ENCODE data around the gene TRUB1.
A peak's percentile ranks its signal among the peaks of the same experiment; 100 is the strongest.
"Not testable (repeated sequence)": the region's sequence is repeated elsewhere in the genome, so short reads cannot be mapped to it uniquely, and the experiment has no call there.

TRUB1 gene

DNA sequence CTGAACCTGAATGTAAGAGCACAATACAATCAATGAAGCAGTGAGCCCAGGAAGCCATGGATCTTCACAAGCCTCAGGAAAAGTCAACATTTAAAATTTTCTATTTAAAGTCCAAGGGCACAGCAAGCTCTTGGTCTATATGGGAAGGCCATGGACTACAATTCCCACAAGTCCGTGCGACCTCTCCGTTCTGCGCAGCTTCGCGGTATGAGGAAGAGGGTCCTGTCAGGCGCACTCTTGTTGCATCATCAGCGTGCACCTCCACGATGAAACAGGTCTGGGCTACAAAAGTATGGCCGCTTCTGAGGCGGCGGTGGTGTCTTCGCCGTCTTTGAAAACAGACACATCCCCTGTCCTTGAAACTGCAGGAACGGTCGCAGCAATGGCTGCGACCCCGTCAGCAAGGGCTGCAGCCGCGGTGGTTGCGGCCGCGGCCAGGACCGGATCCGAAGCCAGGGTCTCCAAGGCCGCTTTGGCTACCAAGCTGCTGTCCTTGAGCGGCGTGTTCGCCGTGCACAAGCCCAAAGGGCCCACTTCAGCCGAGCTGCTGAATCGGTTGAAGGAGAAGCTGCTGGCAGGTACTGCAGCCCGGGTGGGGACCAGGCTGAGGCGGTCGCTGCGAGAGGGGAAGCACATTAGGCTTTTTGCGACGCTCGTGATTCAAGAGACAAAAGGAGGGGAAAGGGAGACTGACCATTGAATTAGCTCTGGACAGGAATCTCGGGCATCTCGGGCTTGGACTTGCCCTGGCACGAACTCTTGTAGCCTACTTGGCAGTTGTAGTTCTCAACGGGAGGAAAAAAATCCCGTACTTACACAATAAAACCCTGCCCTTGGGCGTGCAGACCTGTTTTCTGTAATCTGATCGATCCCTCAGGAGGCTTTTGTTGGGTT lies at the start of gene TRUB1:
TRUB1 (plus strand) TSS at position 234 of the 894 bp plus-strand sequence; CDS start at position 293, 59 bp downstream.
- peak; percentile 94 for DNase-seq

DNA sequence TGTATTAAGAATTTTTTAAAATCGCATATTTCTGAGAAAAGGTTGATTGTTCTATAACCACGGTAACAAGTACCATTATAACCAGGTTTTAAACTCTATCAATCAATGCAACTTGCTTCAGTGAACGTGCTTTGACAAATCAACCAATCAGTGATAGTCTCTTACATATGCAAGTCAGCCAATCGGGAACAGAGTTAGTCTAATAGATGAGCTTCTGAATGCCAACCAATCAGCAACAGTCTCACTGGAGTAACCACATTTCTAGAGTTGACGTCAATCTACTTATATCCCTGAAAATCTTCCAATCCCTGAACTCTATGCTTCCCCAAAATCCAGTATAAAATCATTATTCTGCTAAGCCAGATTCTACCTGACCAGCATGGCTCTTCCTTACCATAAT lies 44.7 kb upstream of the TRUB1 start:
- DNase-seq = no peak

DNA sequence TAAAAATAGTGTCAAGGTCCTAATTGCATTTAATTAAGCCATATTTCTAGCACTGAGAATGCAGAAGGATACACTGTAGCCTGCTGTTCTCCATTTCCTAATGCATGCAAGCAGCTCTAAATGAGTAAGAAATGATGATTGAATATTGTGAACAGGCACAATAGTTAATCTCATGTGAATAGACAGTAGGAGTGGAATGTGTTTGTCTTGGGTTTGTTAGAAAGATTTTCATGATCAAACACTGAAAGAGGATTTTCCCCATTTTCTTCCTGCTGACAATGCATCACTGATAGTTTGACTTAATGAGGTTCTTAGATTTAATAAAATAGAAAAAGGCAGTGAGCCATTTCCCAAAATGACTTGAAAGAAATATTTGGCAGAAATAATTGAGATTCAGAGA lies 43.1 kb upstream of the TRUB1 start:
- no peak for DNase-seq

DNA sequence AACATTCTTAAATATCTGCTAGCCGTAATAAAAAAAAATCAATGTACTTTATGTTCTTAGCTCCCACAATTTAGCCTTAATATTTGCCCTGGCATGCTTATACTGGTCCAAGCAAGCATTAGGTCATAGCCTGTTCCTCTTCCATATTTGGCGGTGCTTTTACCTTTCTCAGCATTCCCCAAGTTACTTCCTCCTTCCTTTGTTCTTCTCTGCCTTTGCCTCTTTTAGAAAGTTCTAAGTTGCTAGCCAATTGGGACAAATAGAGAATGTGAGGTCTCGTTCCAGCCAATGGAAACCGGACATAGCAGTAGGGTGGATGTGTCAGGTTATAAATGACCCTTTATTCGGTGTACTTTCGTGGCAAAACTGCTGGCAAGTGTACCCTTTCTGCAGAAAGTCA lies 41.0 kb upstream of the TRUB1 start:
- DNase-seq = not testable (repeated sequence)

DNA sequence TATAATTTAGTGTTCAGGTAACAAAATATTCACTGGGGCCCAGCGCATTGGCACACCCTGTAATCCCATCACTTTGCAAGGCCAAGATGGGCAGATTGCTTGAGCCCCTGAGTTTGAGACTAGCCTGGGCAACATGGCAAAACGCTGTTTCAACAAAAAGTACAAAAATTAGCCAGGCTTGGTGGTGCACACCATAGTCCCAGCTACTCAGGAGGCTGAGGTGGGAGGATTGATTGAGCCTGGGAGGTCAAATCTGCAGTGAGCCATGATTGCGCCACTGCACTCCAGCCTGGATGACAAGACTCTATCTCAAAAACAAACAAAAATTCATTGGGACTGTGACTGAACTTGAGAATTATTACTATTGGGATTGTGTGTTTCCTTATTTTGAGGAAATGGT lies 40.4 kb upstream of the TRUB1 start:
- no peak for DNase-seq

DNA sequence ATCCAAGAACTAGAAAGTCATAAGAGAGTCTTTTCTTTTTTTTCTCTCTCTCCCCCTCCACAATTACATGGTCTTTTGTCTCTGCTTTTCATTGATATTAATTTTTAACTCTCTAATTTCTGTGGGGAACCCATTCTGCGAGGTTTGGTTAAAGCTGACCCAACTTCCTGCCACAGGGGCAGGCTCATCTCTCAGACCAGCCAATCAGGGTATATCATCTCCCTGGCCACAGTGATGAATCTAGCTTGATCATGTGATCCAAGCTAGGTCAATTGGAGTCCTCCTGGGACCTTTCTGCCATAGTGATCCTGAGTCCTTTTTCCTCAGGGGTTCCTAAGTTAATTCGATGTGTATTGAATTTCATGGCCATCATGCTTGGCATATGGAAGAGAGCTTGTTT lies 38.0 kb upstream of the TRUB1 start:
- no peak for DNase-seq

DNA sequence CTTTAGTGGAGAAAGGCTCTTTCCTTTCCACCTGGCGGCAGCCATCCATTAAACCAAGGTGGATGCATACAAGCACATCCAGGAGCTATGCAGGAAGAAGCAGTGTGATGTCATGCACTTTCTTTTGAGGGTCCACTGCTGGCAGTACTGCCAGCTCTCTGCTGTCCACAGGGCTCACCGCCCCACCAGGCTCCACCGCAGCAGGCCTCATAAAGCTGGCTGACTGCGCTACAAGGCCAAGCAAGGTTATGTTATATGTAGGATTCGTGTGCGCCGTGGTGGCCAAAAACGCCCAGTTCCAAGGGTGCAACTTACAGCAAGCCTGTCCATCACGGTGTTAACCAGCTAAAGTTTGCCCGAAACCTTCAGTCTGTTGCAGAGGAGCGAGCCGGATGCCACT lies 37.3 kb upstream of the TRUB1 start:
- DNase-seq = no peak

DNA sequence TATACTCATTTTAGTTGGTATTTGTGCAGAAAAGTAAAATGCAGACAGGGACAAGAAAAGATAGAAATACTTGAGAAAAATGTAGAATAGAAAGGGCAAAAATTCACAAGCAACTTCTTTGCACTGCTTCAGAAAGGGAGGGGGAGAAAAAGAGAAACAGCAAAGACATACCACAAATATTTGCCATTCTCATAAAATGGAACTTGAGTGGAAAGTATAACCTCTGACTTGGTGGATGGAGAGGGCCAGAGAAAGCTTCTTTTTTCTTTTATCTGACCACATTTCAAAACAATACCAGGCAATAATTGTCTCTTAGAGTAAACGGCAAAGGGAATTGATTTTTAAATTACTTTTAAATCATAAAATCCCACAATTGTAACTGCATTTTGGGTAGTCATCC lies 35.8 kb upstream of the TRUB1 start:
- DNase-seq = no peak

DNA sequence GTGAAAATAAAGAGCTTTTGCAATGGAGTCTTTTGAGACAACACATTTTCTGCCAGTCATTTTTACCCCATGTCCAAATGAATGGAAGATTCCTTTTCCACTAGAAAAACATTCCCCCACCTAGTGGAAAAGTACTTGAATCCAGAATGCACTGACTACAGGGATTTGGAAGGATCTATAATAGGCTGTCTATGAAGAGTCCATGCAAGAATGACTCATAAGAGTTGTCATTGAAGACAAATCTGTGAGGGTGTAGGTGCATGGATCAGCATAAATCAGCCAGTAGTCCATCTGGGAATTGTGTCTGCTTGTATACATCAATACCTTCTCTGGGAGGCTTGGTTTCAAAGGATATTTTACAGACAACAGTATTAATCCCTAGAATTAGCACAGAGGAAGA lies 32.5 kb upstream of the TRUB1 start:
- DNase-seq = no peak

DNA sequence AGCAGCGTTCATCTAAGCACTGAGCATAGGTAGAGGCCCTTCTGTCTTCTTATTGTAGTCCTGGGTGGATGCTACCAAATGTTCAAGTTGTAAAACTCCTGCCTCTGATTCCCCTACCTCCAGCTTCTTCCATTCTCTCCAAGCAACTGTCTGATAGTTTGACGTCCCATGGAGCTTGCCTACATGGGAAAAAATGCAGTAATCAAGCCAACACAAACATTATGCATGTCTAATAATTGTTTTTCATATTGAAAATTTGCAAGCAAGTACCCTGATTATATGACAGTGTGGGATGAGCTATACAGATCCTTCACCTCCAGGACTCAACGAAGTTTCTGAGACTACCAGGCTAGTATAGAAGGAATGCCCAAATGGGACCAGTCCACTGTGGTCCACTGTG lies 31.0 kb upstream of the TRUB1 start:
- DNase-seq = no peak

DNA sequence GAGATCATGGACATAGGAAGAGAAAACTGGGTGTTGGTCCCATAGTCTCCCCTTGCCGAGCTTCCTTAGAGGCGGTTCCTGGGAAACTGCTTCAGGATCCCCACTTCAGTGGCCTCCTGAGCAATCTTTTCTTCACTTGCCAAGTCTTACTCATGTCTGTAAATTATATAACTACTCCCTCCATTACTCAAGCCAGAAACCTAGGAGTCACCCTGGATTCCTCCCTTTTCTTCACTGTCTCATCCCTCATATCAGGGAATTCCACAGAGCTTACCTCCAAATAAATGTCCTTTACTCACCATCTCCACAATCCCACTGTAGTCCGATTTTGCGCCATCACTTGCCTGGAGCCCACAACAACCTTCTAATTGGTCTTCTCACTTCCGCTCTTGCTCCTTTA lies 29.1 kb upstream of the TRUB1 start:
- DNase-seq = no peak

DNA sequence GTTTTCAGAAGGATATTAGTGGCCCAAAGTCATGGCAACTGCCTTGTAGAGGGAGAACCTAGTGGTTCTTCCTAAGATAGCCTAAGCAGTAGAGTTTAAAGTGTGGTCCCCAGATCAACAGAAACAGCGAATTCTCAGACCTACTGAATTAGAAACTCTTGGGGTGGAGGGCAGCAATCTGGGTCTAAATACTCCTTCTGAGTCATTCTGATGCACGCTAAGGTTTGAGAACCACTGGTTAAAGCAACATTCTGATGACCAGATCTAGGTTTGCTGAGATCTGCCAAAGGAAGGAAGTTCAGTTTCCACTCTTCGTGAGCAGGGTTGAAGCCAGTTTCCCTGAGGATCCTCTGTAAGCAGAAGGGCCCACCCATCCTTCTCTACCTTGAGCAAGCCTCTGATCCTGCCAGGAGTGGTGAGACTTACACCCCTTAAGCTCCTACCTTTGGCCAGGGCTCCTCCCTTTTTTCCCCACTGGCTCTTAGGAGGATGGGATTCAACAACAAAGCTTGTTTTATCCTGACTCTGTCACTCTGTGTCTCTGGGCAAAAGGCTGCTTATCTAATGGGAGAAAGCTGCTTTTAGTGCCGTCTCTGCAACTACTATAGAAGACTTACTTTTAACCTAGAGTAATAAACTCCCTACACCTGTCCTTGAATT lies 26.8 kb upstream of the TRUB1 start:
- DNase-seq = peak; percentile 74

DNA sequence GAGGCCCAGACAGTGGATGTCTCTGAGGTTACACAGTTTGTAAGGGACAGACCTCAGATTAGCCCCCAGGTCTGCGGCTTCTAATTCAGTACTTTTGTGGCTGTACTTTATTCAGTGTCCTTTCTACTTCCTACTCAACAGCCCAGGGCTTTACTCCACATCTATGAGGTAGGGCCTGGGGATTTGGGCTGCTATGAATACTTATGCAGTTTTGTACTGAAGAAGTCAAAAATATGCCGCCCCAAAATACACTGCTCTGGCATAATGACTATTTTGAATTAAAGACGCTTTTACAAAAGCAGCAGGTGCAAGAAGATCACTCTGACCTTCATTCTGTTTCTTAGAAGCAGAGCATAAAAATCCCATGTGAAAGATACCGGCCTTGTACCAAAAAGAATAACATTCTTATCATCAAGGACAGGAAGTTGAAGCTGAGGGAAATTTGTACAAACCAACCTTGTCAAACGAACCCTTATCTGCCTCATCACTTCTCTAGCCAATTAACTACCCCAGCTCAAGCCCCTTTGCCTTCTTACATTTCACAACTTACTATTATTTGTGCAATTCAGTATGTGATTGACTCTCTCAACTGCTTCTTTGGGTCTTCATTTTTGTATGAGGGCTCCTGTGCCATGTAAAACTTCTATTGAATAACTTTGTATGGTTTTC lies 26.1 kb upstream of the TRUB1 start:
- peak; percentile 36 for DNase-seq

DNA sequence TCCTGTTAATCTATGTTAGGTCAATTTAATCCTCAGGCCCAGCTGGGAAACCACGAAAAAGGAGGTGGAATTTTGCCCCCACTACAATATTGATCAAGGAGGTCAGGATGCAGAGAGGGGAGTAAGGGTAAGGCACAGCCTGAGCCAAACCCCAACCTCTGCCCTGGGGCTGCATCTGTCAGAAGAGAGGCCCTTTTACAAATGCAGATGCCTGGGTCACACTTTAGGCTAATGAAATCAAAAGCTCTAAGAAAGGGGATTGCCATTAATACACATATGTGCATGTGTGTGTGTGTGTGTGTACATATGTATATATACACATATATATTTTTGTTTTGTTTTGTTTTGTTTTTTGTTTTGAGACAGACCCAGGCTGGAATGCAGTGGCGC lies 25.5 kb upstream of the TRUB1 start:
- no peak for DNase-seq

DNA sequence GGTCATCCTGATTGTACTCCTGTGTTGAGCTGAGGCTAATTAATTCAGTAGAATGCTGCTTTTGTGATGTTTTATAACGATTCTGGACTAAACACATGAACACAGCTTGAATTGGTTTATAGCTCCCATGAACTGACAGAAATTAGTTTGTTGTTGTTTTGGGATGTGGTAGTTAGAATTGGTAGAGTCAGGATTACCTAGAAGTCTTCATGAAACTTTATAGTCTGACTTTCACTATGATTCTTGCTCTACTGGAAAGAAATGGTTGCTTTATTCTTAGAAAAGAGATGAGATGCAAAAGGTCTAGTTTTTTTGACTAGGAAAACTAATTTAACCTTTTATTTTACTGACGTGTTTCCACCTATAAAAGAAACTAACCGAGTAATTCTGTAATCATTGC lies 23.4 kb upstream of the TRUB1 start:
- peak; percentile 52 for DNase-seq

DNA sequence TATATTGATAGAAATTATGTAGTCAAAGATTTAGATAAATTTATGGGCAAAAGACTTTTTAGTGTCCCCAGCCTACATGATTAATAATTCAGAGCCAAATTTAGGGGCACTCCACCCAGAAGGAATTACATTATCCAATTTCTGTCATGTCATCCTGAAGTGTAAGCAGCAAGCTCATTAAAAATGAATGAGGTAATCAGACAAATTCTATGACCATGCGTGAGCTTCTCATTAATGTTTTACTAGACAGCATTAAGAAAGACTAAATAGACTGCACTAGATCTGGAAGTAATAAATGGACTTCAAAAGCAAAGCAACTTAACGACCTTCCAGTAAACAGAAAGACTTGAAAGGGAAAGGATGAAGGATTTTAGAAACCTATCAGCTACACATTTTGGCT lies 22.7 kb upstream of the TRUB1 start:
- no peak for DNase-seq

DNA sequence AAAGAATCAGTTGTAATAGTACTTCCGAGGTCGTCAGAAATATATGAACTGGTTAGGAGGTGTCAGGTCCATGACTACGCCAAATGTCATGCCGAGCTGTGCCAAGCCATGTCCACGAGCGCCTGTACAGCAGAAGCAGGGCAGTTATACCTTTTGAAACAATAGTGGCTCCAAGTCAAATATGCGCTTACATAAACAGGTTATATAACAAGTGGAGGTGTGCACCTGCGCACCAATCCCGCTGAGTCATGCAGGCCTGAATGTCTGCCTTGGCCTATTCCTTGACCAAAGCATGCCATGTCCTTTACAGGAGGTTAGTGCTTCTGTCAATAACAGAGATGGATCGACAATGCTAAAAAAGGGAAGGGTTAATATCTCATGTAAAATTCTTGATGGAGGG lies 21.3 kb upstream of the TRUB1 start:
- no peak for DNase-seq

DNA sequence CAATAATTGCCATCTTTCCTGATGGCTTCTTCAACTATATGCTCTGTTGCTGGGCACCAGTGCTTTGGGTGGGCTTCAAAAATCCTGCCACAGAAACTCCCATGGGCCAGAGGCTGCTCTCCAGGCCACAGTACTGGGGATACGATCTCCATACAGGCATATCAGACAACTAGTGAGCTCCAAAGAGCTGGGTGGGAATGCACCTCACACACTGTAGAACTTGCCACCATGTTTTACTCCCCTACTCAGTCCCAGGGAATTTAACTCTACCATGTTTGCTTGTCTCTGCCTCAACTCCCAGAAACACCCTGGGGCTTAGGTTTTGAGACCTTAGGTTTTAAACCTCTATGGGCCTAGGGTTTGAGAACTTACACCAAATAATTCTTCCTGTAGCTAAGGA lies 20.5 kb upstream of the TRUB1 start:
- no peak for DNase-seq

DNA sequence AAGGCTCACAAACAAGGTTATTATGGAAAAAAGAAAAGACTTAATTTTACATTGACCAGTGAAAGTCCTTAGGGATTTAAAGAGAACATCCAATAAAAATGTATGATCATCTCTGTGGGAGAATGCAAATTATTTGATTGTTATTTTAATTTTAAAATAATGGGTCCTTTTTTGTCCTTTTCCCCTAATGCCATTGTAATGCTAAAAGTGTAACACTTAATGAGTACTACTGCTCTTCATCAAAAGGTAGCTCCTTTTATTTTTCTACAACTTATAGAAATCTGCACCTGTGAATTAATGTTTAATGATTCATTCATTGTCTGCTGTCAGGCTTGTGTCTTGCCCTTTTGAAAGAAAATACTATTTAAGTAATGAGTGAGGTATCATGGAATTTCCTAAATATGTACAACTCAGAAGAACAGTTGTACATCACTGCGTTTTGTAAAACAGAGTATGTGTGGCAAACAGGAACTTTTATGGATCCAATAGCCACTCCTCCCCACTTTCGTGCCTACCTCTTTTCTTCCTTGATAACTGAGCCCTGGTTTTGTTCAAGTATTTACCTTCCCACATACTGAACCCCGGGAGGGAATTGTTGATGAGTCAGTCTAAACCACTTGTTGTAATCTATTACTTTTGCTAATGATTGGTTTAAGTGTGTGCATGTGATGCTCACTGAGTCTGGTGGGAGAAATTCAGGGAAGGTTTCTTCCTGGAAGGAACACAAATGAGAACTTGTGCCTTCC lies 19.9 kb upstream of the TRUB1 start:
- DNase-seq = no peak

DNA sequence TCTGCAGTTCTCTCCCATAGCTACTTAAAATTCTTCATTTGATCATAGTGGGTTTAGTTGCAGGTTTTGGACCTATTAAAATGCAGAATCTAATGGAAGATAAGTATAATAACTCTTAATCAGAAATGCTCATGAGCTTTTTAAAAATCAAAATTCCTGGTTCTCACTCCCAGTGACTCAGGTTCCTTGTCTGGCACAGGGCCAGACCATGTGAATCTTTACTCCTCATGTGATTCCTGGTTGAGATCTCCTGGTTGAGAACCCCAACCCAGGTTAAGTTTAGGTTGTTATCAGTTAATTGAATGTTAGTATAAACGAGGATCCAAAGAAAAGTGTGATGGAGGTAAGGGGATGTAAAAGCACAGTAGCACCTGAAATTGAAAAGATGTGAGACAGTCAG lies 17.5 kb upstream of the TRUB1 start:
- no peak for DNase-seq

DNA sequence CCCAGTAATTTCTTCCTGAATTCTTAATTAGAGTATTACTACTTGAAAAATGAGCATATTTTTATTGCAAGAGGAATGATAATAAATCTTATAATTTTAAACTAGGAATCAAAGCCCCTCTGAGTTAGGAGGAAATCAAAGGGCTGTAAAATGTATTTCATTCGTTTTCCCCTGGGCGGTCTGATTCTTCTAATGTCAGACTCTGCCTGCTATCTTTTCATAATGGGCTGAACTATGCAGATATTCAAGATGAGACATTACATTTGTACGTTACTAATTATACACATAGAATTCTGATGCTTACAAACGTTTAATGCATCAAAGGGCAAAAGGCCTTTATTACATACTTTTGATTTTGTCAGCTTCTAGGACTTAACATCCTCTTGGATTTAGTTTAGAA lies 16.0 kb upstream of the TRUB1 start:
- DNase-seq = no peak

DNA sequence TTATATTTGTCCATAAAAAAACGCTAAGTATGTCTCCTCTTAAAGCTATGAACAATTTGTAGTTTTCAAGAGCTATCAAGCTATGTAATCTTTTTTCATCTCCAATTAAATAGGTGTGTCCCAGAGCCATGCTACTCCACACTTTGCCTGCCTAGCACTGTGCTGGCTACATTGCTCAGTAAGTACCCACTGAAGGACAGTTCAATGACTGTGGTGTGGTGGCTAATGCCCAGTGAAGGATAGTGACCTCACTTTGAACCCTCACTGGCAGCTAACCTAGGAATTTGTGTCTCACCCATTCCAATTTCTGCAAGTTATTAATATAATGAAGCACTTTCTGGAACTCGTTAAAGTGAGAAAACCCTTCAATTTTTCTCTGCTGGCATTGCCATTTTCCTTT lies 14.4 kb upstream of the TRUB1 start:
- no peak for DNase-seq

Measured in activated CD4-positive, alpha-beta T cell treated with anti-CD3 and anti-CD28 coated beads, Interleukin-2, Interleukin-6, amounts not matched to agents 100 ng/mL and 50 ng/mL, durations not matched to agents 16 hours and 8 hours (primary cell).